SK-N-SH treated with all-trans-retinoic acid at 6 μM for 48 hours (cell line): ENCODE data around the gene GYG1.
A peak's percentile ranks its signal among the peaks of the same experiment; 100 is the strongest.

Experiments used
- ATAC-seq: fragments of 200-7000 bp; cut with Tn5 transposase; 3 replicates; pipeline ENCODE4 v1.9.1; 2020; ENCODE audit warnings: mild to moderate bottlenecking, moderate library complexity
- ARNTL ChIP-seq: fragments of 450-650 bp; formaldehyde crosslinking; IDR thresholded peaks from 2 replicates; pipeline ENCODE4 v1.5.0; 2020; ENCODE audit warnings: low read depth, mild to moderate bottlenecking, moderate library complexity, borderline replicate concordance
- BACH2 ChIP-seq: fragments of 250-450 bp; sonication (Bioruptor Pico); IDR thresholded peaks from 2 replicates; pipeline ENCODE4 v1.9.0; 2021; ENCODE audit warnings: mild to moderate bottlenecking, borderline replicate concordance
- CSDC2 ChIP-seq: fragments of 250-450 bp; sonication (Bioruptor Pico); IDR thresholded peaks from 2 replicates; pipeline ENCODE4 v1.5.0; 2020; ENCODE audit warnings: mild to moderate bottlenecking, moderate library complexity
- GLIS3 ChIP-seq: fragments of 250-450 bp; sonication (Bioruptor Pico); IDR thresholded peaks from 2 replicates; pipeline ENCODE4 v1.5.0; 2020; ENCODE audit warnings: mild to moderate bottlenecking, moderate library complexity
- ISL1 ChIP-seq: fragments of 250-450 bp; sonication (Bioruptor Pico); IDR thresholded peaks from 2 replicates; pipeline ENCODE4 v2.1.2; 2022; ENCODE audit warnings: mild to moderate bottlenecking, moderate library complexity
- PPARA ChIP-seq: fragments of 250-450 bp; sonication (Bioruptor Pico); IDR thresholded peaks from 2 replicates; pipeline ENCODE4 v1.5.0; 2020; ENCODE audit warnings: mild to moderate bottlenecking, borderline replicate concordance
- SNAI2 ChIP-seq: fragments of 250-450 bp; sonication (Bioruptor Pico); IDR thresholded peaks from 2 replicates; pipeline ENCODE4 v1.5.0; 2020; ENCODE audit warnings: mild to moderate bottlenecking, moderate library complexity
- TCF4 ChIP-seq: fragments of 250-450 bp; sonication (Bioruptor Pico); IDR thresholded peaks from 2 replicates; pipeline ENCODE4 v1.8.0; 2021; ENCODE audit warnings: mild to moderate bottlenecking, moderate library complexity, borderline replicate concordance
- TOX ChIP-seq: fragments of 250-450 bp; sonication (Bioruptor Pico); IDR thresholded peaks from 2 replicates; pipeline ENCODE4 v1.8.0; 2021; ENCODE audit warnings: mild to moderate bottlenecking, moderate library complexity, borderline replicate concordance
- ZC3H10 ChIP-seq: fragments of 250-450 bp; sonication (Bioruptor Pico); IDR thresholded peaks from 2 replicates; pipeline ENCODE4 v1.5.1; 2021; ENCODE audit warnings: mild to moderate bottlenecking, moderate library complexity
- ZFP3 ChIP-seq: fragments of 250-450 bp; sonication (Bioruptor Pico); IDR thresholded peaks from 2 replicates; pipeline ENCODE4 v1.5.0; 2020; ENCODE audit warnings: mild to moderate bottlenecking, moderate library complexity
- ZNF565 ChIP-seq: fragments of 450-650 bp; formaldehyde crosslinking; conservative IDR thresholded peaks from 2 replicates; pipeline ENCODE4 v1.5.0; 2020; ENCODE audit warnings: low read depth, mild to moderate bottlenecking, moderate library complexity
- ZNF70 ChIP-seq: fragments of 450-650 bp; formaldehyde crosslinking; IDR thresholded peaks from 2 replicates; pipeline ENCODE4 v1.5.0; 2020; ENCODE audit warnings: mild to moderate bottlenecking, moderate library complexity
- ZNF8 ChIP-seq: fragments of 450-650 bp; formaldehyde crosslinking; IDR thresholded peaks from 2 replicates; pipeline ENCODE4 v1.5.0; 2020; ENCODE audit warnings: mild to moderate bottlenecking, moderate library complexity
- TF ChIP-seq, protein P1 (sequence below): fragments of 250-450 bp; sonication (Bioruptor Pico); IDR thresholded peaks from 2 replicates; pipeline ENCODE4 v1.5.1; 2020; ENCODE audit warnings: low read depth, mild to moderate bottlenecking, moderate library complexity
- TF ChIP-seq, protein P2 (sequence below): fragments of 250-450 bp; sonication (Bioruptor Pico); IDR thresholded peaks from 2 replicates; pipeline ENCODE4 v1.8.0; 2020; ENCODE audit warnings: mild to moderate bottlenecking, moderate library complexity, borderline replicate concordance
- TF ChIP-seq, protein P3 (sequence below): fragments of 250-450 bp; sonication (Bioruptor Pico); IDR thresholded peaks from 2 replicates; pipeline ENCODE4 v1.5.0; 2020; ENCODE audit warnings: mild to moderate bottlenecking, moderate library complexity
- TF ChIP-seq, protein P4 (sequence below): fragments of 250-450 bp; sonication (Bioruptor Pico); IDR thresholded peaks from 2 replicates; pipeline ENCODE4 v1.5.1; 2021; ENCODE audit warnings: mild to moderate bottlenecking, moderate library complexity

GYG1 gene

DNA sequence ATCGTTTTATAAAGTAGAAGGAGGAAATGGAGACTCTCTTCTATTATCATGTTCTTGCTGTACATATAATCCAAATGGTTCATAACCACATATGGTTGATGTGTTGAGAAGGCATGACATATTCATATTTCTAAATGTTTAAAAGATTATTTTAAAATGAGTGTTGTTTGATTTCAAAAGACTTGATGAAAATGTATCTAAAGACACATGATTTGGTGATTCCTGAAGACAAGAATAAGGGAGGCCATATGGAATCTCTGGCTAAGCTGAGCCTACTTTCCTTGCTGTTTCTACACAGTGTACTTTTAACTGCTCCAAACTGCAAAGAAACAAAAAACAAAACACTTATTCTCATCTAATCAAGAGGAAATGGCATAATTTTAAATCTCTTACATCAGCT is 23.0 kb upstream of the GYG1 start (continued):
- TF ChIP-seq, protein P1, sequence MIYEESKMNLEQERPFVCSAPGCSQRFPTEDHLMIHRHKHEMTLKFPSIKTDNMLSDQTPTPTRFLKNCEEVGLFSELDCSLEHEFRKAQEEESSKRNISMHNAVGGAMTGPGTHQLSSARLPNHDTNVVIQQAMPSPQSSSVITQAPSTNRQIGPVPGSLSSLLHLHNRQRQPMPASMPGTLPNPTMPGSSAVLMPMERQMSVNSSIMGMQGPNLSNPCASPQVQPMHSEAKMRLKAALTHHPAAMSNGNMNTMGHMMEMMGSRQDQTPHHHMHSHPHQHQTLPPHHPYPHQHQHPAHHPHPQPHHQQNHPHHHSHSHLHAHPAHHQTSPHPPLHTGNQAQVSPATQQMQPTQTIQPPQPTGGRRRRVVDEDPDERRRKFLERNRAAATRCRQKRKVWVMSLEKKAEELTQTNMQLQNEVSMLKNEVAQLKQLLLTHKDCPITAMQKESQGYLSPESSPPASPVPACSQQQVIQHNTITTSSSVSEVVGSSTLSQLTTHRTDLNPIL (CRISPR knock-in tag): no peak
- TF ChIP-seq ZC3H10 (CRISPR knock-in tag): no peak
- TF ChIP-seq ZNF70 (CRISPR knock-in tag): no peak

DNA sequence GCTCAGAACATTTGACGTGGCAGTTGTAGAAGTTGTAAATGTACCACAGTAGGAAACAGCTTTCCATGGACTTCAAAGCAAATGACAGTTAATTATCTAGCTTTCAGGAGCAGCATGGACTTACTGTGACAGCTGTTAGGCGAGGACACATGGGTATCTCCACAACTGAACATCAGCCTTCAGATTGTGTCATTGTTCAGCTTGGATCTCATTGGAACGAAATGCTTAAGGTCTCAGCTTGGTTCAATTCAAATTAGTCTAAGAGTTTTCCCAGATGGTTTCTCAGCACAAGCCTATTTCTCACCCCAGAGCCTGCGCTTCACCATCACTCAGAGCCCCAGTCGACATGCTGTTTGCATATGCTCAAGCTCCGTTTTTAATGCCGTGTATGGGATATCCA is 21.1 kb upstream of the GYG1 start:
- no peak for TF ChIP-seq ZNF70 (CRISPR knock-in tag)
- no peak for TF ChIP-seq CSDC2 (CRISPR knock-in tag)
- no peak for TF ChIP-seq ZNF565 (CRISPR knock-in tag)
- TF ChIP-seq, protein P2, sequence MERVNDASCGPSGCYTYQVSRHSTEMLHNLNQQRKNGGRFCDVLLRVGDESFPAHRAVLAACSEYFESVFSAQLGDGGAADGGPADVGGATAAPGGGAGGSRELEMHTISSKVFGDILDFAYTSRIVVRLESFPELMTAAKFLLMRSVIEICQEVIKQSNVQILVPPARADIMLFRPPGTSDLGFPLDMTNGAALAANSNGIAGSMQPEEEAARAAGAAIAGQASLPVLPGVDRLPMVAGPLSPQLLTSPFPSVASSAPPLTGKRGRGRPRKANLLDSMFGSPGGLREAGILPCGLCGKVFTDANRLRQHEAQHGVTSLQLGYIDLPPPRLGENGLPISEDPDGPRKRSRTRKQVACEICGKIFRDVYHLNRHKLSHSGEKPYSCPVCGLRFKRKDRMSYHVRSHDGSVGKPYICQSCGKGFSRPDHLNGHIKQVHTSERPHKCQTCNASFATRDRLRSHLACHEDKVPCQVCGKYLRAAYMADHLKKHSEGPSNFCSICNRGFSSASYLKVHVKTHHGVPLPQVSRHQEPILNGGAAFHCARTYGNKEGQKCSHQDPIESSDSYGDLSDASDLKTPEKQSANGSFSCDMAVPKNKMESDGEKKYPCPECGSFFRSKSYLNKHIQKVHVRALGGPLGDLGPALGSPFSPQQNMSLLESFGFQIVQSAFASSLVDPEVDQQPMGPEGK (CRISPR knock-in tag): no peak
- no peak for TF ChIP-seq PPARA (CRISPR knock-in tag)
- no peak for TF ChIP-seq TCF4 (CRISPR knock-in tag)
- no peak for TF ChIP-seq SNAI2 (CRISPR knock-in tag)
- TF ChIP-seq, protein P3, sequence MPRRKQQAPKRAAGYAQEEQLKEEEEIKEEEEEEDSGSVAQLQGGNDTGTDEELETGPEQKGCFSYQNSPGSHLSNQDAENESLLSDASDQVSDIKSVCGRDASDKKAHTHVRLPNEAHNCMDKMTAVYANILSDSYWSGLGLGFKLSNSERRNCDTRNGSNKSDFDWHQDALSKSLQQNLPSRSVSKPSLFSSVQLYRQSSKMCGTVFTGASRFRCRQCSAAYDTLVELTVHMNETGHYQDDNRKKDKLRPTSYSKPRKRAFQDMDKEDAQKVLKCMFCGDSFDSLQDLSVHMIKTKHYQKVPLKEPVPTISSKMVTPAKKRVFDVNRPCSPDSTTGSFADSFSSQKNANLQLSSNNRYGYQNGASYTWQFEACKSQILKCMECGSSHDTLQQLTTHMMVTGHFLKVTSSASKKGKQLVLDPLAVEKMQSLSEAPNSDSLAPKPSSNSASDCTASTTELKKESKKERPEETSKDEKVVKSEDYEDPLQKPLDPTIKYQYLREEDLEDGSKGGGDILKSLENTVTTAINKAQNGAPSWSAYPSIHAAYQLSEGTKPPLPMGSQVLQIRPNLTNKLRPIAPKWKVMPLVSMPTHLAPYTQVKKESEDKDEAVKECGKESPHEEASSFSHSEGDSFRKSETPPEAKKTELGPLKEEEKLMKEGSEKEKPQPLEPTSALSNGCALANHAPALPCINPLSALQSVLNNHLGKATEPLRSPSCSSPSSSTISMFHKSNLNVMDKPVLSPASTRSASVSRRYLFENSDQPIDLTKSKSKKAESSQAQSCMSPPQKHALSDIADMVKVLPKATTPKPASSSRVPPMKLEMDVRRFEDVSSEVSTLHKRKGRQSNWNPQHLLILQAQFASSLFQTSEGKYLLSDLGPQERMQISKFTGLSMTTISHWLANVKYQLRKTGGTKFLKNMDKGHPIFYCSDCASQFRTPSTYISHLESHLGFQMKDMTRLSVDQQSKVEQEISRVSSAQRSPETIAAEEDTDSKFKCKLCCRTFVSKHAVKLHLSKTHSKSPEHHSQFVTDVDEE (CRISPR knock-in tag): no peak
- TF ChIP-seq GLIS3: no peak
- TF ChIP-seq ZFP3 (CRISPR knock-in tag): no peak
- TF ChIP-seq BACH2 (CRISPR knock-in tag): no peak

DNA sequence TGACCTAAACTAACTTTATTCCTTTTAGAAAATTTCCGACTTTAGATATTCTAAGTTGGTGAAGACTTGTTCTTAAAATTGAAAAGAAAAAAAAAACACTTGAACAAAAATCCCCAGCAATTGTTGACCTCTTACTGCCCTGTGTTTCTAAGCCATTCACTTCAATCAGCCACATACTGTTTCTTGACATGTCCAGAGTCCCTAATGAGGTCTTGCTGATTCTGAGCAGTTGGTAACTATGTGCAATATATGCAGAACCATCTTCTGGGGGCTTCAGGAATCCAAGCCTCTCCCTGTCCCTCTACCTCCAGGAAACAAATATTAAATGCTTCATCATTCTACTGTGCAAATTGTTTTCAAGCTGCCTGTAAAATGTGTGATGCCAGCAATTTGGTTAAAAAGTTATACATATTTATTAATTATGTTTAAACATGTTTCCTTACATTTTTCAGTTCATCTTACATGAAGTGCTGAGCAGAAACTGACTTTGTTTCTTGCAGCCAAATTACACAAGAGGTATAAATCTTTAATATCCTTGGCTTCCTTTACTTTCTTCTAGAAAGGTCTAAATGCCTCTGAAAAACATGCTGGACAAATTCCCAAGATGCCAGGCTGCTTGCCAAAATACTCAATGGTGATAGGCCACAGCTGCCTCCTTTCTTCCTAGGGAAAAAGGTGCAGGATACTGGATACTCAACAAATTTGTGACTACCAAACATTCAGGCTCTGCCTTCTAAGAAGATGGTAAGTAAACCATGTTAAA is 19.8 kb upstream of the GYG1 start:
- TF ChIP-seq ZFP3 (CRISPR knock-in tag): no peak
- TF ChIP-seq, protein P4, sequence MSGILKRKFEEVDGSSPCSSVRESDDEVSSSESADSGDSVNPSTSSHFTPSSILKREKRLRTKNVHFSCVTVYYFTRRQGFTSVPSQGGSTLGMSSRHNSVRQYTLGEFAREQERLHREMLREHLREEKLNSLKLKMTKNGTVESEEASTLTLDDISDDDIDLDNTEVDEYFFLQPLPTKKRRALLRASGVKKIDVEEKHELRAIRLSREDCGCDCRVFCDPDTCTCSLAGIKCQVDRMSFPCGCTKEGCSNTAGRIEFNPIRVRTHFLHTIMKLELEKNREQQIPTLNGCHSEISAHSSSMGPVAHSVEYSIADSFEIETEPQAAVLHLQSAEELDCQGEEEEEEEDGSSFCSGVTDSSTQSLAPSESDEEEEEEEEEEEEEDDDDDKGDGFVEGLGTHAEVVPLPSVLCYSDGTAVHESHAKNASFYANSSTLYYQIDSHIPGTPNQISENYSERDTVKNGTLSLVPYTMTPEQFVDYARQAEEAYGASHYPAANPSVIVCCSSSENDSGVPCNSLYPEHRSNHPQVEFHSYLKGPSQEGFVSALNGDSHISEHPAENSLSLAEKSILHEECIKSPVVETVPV: no peak
- no peak for TF ChIP-seq SNAI2 (CRISPR knock-in tag)
- no peak for TF ChIP-seq ZNF8 (CRISPR knock-in tag)
- TF ChIP-seq BACH2 (CRISPR knock-in tag): no peak
- 0 out of 2 replicates have a peak, but pooled peaks have one; percentile 30 for TF ChIP-seq ISL1 (CRISPR knock-in tag)
- no peak for TF ChIP-seq ARNTL (CRISPR knock-in tag)
- no peak for TF ChIP-seq ZNF565 (CRISPR knock-in tag)
- TF ChIP-seq, all 23 proteins: peak for 1
- ATAC-seq: peak; percentile 57; the same call in 2 of the 3 replicates

More for the DNA sequence above, 21.1 kb upstream of the GYG1 start:
- no peak for ATAC-seq

DNA sequence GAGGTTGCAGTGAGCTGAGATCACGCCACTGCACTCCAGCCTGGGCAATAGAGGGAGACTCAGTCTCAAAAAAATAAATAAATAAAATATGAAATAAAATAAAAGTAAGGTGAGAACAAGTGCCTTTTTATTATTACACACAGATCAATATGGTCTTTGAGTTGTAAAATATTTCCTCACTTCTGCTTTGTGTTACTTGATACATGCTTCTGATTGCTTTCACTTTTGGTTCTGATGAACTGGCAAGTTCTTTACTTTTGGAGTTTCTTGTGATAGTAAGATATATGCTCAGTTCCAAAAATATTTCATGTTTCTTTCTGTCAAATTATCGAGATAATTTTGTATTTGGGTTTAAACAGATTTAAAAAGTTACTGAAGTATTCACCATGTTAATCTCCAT is 16.6 kb upstream of the GYG1 start:
- no peak for TF ChIP-seq TOX
- TF ChIP-seq, protein P3 (CRISPR knock-in tag): no peak
- no peak for TF ChIP-seq GLIS3
- ATAC-seq: no peak
